Stimulated activated CD8-positive, alpha-beta memory T cell treated with anti-CD3 and anti-CD28 coated beads, Interleukin-12 subunit alpha, Interleukin-12 subunit beta, amount 100 ng/mL, for 24 hours (primary cell): ENCODE data around the gene TSPAN2.
"Not testable (repeated sequence)": the region's sequence is repeated elsewhere in the genome, so short reads cannot be mapped to it uniquely, and the experiment has no call there.

Experiments
- DNase-seq: peaks from one replicate; pipeline ENCODE4 v3.0.0-alpha.2; 2020; ENCODE audit errors: extremely low read depth

The TSPAN2 gene

DNA sequence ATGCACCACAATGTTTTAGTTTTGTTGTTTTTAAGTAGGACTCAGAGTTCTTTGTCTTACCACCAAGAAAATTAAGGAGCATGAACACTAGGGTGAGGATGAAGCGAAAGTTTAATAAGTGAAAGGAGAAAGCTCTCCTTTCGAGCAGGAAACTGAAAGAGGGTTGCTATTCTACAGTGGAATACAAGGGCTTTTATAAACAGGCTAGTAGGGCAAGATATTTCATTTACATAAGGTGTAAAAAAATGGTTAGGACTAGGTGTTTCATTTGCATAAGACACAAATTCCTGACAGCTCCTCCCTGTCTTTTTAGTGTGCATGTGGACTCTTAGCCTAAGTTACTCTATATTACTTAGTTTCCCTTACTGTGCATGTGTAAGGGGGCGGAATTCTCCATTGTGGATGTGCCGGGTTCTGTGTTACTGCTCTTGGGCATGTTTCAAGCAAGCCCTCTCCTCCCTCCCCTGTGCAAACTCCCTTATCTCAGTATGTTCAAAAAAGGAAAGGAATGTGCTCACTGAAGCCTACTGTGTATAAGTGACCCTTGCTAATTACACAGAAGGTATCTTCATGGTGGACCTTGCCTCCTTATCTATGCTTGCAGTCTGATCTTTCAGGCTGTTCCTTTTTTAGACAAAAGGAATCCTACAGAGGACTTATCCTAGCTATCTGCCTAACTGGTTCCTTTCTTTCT lies 52.3 kb downstream of the TSPAN2 start:
- DNase-seq = no peak

DNA sequence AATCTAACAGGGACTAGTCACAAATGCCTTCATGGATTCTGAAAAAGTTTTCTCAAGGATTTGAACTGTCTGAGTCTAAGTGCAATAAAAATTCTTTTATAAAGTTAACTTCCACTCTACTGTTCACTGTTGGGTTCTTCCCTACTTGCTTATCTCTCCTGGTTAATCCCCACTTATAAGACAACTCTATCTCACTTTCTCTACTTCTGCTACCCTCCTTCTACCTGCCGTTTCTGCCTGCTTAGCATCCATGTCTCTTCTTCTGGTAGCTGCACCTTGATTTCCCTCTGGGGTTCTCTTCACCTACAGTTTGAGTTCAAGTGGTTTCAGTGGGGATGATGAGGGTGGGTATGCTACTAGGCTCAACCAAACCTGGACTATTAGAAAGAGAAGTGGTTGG lies 53.7 kb downstream of the TSPAN2 start:
- DNase-seq = no peak

DNA sequence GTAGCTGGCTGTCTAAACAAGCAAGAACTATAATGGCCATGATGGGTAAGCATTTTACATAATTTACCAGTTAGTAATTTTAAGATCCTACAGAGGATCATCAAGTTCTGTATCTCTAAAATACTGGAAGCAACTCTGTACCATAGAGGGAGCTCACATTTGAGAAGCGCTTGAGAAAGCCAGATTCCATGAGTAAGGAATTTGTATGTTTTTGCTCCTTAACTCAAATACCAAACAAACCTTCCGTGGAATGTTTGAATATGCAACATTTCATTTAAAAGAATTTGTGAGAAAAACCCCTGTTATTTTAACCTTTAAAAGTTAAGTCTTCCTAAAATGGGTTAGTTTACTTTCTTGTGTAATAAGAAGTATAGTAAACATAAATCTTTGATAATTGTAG lies 57.7 kb downstream of the TSPAN2 start:
- no peak for DNase-seq

GRCh38 chr1:115029526-115029925 lies 59.8 kb downstream of the TSPAN2 start, which contains the start of gene TSHB:
Gene TSHB, plus strand, starts transcription at chr1:115029826. Its CDS starts 3,537 bp downstream, at chr1:115033363.
- DNase-seq = no peak

GRCh38 chr1:115023593-115023992 lies 65.7 kb downstream of the TSPAN2 start:
- DNase-seq = no peak

DNA sequence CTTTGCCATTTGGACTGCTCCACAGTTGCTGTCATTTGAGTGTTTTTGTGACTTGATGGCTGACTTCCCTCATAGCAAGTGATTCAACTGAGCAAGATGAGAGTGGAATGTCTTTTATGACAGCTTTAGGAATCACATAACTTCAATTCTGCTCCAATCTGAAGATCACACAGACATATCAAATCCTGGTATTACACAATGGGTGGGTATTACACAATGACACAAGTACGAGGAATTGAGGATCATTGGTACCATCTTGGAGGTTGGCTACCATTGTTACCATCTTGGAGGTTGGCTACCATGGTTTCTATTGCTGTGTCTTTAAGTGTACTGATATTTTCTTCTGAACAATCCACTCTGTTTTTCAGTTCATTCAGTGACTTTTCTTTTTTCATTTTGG lies 68.2 kb downstream of the TSPAN2 start:
- DNase-seq = no peak

- DNase-seq = not testable (repeated sequence)
Measured at GRCh38 chr1:115019549-115019948, 69.8 kb downstream of the TSPAN2 start.

DNA sequence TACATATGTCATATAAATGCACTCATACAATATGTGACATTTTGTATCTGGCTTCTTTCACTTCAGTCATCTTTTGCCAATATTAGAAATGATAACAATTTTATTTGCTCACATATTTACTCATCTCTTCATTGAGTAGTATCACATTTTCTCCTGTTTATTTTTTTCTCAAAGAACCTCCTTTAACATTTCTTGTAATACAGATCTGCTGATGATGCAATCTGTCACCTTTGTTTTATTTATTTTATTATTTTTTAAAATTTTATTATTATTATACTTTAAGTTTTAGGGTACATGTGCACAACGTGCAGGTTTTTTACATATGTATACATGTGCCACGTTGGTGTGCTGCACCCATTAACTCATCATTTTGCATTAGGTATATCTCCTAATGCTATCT lies 75.5 kb downstream of the TSPAN2 start:
- no peak for DNase-seq

DNA sequence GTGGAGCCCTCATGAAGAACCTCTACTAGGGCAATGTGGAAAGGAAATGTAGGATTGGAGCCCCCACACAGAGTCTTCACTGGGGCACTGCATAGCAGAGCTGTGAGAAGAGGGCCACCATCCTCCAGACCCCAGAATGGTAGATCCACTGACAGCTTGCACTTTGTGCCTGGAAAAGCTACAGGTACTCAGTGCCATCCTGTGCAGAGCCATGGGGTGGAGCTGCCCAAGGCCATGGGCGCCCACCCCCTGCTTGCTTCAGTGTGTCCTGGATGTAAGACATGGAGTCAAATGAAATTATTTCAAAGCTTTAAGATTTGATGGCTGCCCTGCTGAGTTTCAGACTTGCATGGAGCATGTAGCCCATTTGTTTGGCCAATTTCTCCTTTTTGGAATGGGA lies 76.9 kb downstream of the TSPAN2 start:
- DNase-seq = no peak

- no peak for DNase-seq
Measured at GRCh38 chr1:115012006-115012405, 77.3 kb downstream of the TSPAN2 start.

DNA sequence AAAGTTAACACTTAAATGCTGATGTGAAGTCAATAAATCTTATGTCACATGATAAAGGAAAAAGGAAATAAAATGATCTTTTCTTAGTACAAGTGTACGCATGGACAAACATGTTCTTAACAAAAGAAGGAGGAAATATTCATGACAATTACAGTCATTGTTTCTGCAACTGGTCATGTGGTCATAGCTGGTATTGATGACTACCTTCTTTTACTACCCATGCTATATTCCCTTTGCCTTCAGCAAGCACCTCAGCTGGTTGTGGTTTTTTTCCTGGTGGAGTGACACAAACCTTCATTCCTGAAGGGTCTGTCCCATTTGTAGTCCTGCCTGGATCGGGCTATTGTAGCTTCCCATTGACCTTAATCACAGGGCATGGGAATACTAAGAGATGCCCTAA lies 83.1 kb downstream of the TSPAN2 start:
- no peak for DNase-seq
